Measurements from ENCODE around the gene TMEM139. TPM values are rescaled to one million over a fixed set of nuclear protein-coding genes. Genes with fewer than 3 reads are reported as not detected.
A peak's percentile ranks its signal among the peaks of the same experiment; 100 is the strongest.
"Not testable (repeated sequence)": the region's sequence is repeated elsewhere in the genome, so short reads cannot be mapped to it uniquely, and the experiment has no call there.

TMEM139 gene
- total RNA-seq, 1 donor from 2014 or later: 8.8 TPM

- no peaks in the 10 kb centered on the region for H3K36me3 ChIP-seq
- DNase-seq: no peak
- H3K4me3 ChIP-seq: no peak overlapping the region
- peak overlapping the region; percentile 68 for H3K27ac ChIP-seq (replicated peaks)
- intact Hi-C loops (cut with micrococcal nuclease): no loop called here
- no peaks in the 10 kb centered on the region for H3K27me3 ChIP-seq (ENCODE audit: low read depth)
- no peaks in the 10 kb centered on the region for H3K9me3 ChIP-seq (replicated peaks)
- TF ChIP-seq, protein P1, sequence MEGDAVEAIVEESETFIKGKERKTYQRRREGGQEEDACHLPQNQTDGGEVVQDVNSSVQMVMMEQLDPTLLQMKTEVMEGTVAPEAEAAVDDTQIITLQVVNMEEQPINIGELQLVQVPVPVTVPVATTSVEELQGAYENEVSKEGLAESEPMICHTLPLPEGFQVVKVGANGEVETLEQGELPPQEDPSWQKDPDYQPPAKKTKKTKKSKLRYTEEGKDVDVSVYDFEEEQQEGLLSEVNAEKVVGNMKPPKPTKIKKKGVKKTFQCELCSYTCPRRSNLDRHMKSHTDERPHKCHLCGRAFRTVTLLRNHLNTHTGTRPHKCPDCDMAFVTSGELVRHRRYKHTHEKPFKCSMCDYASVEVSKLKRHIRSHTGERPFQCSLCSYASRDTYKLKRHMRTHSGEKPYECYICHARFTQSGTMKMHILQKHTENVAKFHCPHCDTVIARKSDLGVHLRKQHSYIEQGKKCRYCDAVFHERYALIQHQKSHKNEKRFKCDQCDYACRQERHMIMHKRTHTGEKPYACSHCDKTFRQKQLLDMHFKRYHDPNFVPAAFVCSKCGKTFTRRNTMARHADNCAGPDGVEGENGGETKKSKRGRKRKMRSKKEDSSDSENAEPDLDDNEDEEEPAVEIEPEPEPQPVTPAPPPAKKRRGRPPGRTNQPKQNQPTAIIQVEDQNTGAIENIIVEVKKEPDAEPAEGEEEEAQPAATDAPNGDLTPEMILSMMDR (IDR thresholded peaks at IDR 0.05; ENCODE audit: borderline replicate concordance): no peak
- peaks cover 17% of the 10 kb centered on the region for H3K4me1 ChIP-seq
Observed at GRCh38 chr7:143258831-143259230, 25.9 kb upstream of the TMEM139 start.

GRCh38 chr7:143259765-143260164 is 25.0 kb upstream of the TMEM139 start:
- peaks cover 26% of the 10 kb centered on the region for H3K4me1 ChIP-seq
- H3K27me3 ChIP-seq (ENCODE audit: low read depth): no peaks in the 10 kb centered on the region
- H3K4me3 ChIP-seq: no peak overlapping the region
- intact Hi-C loops (cut with micrococcal nuclease): no loop called here
- H3K36me3 ChIP-seq: no peaks in the 10 kb centered on the region
- H3K27ac ChIP-seq (replicated peaks): peak overlapping the region; percentile 68
- no peak for DNase-seq
- TF ChIP-seq, protein P1 (IDR thresholded peaks at IDR 0.05; ENCODE audit: borderline replicate concordance): no peak
- no peaks in the 10 kb centered on the region for H3K9me3 ChIP-seq (replicated peaks)

DNA sequence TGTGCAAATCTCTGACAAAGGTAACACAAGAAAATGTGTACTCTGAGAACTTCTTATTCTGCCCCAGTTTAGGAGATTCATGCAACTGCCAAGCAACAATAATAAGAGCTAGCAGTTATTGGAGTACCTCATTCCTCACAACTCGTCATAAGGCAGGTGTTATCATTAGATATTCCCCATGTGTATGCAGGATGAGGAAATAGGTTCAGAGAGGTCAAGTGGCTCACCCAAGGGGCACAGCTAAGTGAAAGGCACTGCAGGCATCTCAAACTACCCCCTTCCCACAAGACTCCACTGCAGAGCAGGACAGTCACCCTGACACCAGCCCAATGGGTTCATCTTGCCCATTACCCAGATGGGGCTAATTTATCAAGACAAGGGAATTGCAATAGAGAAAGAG is 22.9 kb upstream of the TMEM139 start:
- TF ChIP-seq, protein P1 (IDR thresholded peaks at IDR 0.05; ENCODE audit: borderline replicate concordance): no peak
- peaks cover 2% of the 10 kb centered on the region for H3K36me3 ChIP-seq
- intact Hi-C loops (cut with micrococcal nuclease): no loop called here
- DNase-seq: no peak
- H3K27ac ChIP-seq (replicated peaks): no peak overlapping the region
- H3K4me1 ChIP-seq: peaks cover 41% of the 10 kb centered on the region
- H3K9me3 ChIP-seq (replicated peaks): no peaks in the 10 kb centered on the region
- no peaks in the 10 kb centered on the region for H3K27me3 ChIP-seq (ENCODE audit: low read depth)
- no peak overlapping the region for H3K4me3 ChIP-seq

GRCh38 chr7:143263266-143264195 is 21.2 kb upstream of the TMEM139 start, which contains the start of gene GSTK1:
TSS of gene GSTK1 (plus strand) at chr7:143263441. CDS start at chr7:143263514, 73 bp downstream.
- Histone ChIP-seq H3K4me1 (peaks cover 41% of the 10 kb centered on the region), H3K9me3 (replicated peaks) (no peaks in the 10 kb centered on the region), H3K36me3 (peaks cover 18% of the 10 kb centered on the region), H3K27ac (replicated peaks) (peak within 1 kb of the TSS; percentile 90), H3K27me3 (ENCODE audit: low read depth) (no peaks in the 10 kb centered on the region), H3K4me3 (peak within 1 kb of the TSS; percentile 73)
- intact Hi-C loops (cut with micrococcal nuclease): no loop called here
- TF ChIP-seq, protein P1 (IDR thresholded peaks at IDR 0.05; ENCODE audit: borderline replicate concordance): no peak
- peak; percentile 90 for DNase-seq

- DNase-seq; H3K9me3 ChIP-seq (replicated peaks); H3K27me3 ChIP-seq (ENCODE audit: low read depth); intact Hi-C loops (cut with micrococcal nuclease): not testable (repeated sequence)
- Histone ChIP-seq H3K36me3 (peaks cover 25% of the 10 kb centered on the region), H3K4me1 (peaks cover 40% of the 10 kb centered on the region), H3K4me3 (peak overlapping the region; percentile 73), H3K27ac (replicated peaks) (peak overlapping the region; percentile 90)
Observed at GRCh38 chr7:143264196-143264568, 20.6 kb upstream of the TMEM139 start.

Measured in left ventricle myocardium inferior (tissue), 1 donor.